Tibial artery (tissue), 4 donors: ENCODE measurements around the gene GLCCI1.

Source experiments
- DNase-seq, 2 donors: peaks; one replicate each; pipeline ENCODE4 v3.0.0-alpha.2; 2019
- H3K27ac ChIP-seq, 2 donors: fragments of 200-600 bp; sonication (generic) in 1 of 2; 1 replicate in 1 of 2; 2 replicates in 1 of 2; pipeline ENCODE4 v1.5.1; 2018 to 2019; ENCODE audit warnings: mild to moderate bottlenecking in 1 of 2
- H3K27me3 ChIP-seq, 2 donors: fragments of 200-600 bp; sonication (generic) in 1 of 2; one replicate each; pipeline versions ENCODE4 v1.5.1 to v1.6.0; 2016 to 2019
- H3K36me3 ChIP-seq, 3 donors: fragments of 200-600 bp; sonication (generic) in 2 of 3; one replicate each; pipeline ENCODE4 v1.5.1; 2016 to 2019; ENCODE audit warnings: mild to moderate bottlenecking in 2 of 3
- H3K4me1 ChIP-seq, 4 donors: fragments of 200-600 bp; sonication (generic) in 2 of 4; 1 replicate in 3 of 4; 2 replicates in 1 of 4; pipeline ENCODE4 v1.5.1; 2016 to 2019
- H3K4me3 ChIP-seq, 2 donors: fragments of 200-600 bp; sonication (generic) in 1 of 2; 1 replicate in 1 of 2; 2 replicates in 1 of 2; pipeline ENCODE4 v1.5.1; 2018 to 2019; ENCODE audit warnings: mild to moderate bottlenecking in 2 of 2
- H3K9me3 ChIP-seq, 3 donors: fragments of 200-600 bp; sonication (generic) in 1 of 3; one replicate each; pipeline ENCODE4 v1.5.1; 2016 to 2019
- CTCF ChIP-seq, 2 experiments: fragments of 200-600 bp in 1 of 2; fragments of 450-650 bp in 1 of 2; IDR thresholded peaks; one replicate each; pipeline ENCODE4 v1.5.1; 2017 to 2019; ENCODE audit warnings: antibody characterized with exemption in 2 of 2, mild to moderate bottlenecking in 1 of 2, moderate library complexity in 1 of 2
- intact Hi-C: fragments of 100-400 bp; cut with DNase I; formaldehyde crosslinking; loops from one replicate; pipeline ENCODE4 v1.15.0; 2023; ENCODE audit warnings: low total_unique reads

Gene GLCCI1

DNA sequence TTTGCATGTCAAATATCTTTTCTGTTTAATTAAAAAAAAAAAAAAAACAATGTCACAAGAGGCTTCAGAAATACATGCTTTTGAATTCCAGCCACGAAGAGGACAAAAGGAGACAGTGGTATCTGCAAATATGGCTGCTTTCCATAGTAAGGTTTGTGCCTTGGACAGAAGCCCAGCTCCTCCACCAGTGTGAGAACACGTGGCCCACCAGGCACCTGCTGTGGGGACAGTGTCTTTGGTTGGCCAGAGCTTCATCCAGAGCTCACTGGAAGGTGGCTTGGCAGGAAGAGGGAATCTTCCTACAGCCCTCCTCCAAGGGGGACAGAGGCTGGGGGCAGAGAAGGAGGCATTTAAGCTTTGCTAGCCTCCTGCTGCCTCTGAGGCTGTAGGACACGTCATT, 144.6 kb downstream of the GLCCI1 start:
- TF ChIP-seq CTCF (IDR thresholded peaks at IDR 0.05), result no peak
- Histone ChIP-seq H3K9me3 (no peaks in the 10 kb centered on the region), H3K27ac (no peak overlapping the region), H3K4me1 (no peaks in the 10 kb centered on the region), H3K4me3 (no peak overlapping the region), H3K27me3 (no peaks in the 10 kb centered on the region), H3K36me3 (no peaks in the 10 kb centered on the region)
- no peak for DNase-seq
- intact Hi-C loops, result no loop called here

GRCh38 chr7:8114175-8114574, 145.6 kb downstream of the GLCCI1 start:
- H3K27ac ChIP-seq, result no peak overlapping the region
- no peaks in the 10 kb centered on the region for H3K4me1 ChIP-seq
- H3K4me3 ChIP-seq, result no peak overlapping the region
- no peak for DNase-seq
- intact Hi-C loops, result no loop called here
- H3K9me3 ChIP-seq, result no peaks in the 10 kb centered on the region
- TF ChIP-seq CTCF (IDR thresholded peaks at IDR 0.05), result no peak
- H3K27me3 ChIP-seq, result no peaks in the 10 kb centered on the region
- H3K36me3 ChIP-seq, result no peaks in the 10 kb centered on the region

DNA sequence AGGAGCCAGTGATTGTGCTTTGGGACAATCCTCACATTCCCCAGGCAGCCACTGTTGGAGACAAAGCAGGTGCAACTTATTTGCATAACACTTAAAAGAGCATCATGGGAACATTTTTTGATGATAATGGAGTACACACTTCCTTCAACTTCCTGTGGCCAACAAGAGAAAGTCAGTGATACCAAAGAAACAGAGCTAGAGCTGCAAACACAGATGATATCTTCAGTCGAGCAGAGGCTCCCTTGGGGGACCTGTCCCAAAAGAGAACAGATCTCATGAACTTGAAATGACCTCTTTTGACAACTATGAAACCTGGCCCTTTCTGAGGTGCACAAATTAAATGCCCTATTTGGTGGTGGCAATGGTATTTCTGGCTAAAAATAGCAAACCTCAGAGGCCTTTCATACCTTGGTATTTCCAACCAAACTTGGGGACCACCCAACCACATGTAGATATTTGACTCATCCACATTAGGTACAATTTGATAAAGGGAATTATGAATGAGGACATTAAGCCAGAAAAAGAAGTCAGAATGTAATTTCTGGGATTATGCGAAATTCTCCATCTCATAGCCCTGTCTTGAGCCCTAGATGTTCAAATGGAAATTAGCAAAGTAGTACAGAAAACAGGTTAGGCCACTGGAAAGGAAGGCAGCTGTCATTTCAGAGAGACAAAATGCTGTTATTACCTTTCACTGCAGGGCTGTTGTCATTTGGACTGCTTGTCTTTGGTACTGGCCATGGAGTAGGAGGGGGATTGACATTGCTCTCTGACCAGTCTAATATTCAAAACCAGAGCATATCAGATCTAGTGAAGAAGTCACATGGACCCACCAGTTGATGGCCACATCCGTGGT, 147.2 kb downstream of the GLCCI1 start:
- Histone ChIP-seq H3K4me1 (no peaks in the 10 kb centered on the region), H3K27ac (no peak overlapping the region), H3K4me3 (no peak overlapping the region), H3K36me3 (no peaks in the 10 kb centered on the region), H3K27me3 (no peaks in the 10 kb centered on the region), H3K9me3 (no peaks in the 10 kb centered on the region)
- TF ChIP-seq CTCF (IDR thresholded peaks at IDR 0.05), result no peak
- intact Hi-C loops, result no loop called here
- no peak for DNase-seq

- intact Hi-C loops, result no loop called here
- no peak overlapping the region for H3K4me3 ChIP-seq
- TF ChIP-seq CTCF (IDR thresholded peaks at IDR 0.05), result no peak
These were observed 148.6 kb downstream of the GLCCI1 start for GRCh38 chr7:8117195-8117594.

GRCh38 chr7:8119262-8119661, 150.7 kb downstream of the GLCCI1 start:
- no peak overlapping the region for H3K27ac ChIP-seq
- H3K27me3 ChIP-seq, result no peaks in the 10 kb centered on the region
- H3K9me3 ChIP-seq, result no peaks in the 10 kb centered on the region
- no peak for DNase-seq
- no peaks in the 10 kb centered on the region for H3K4me1 ChIP-seq
- no peak for TF ChIP-seq CTCF (IDR thresholded peaks at IDR 0.05)
- no peak overlapping the region for H3K4me3 ChIP-seq
- intact Hi-C loops, result no loop called here
- H3K36me3 ChIP-seq, result no peaks in the 10 kb centered on the region

More at GRCh38 chr7:8117195-8117594, 148.6 kb downstream of the GLCCI1 start:
- H3K9me3 ChIP-seq, result no peaks in the 10 kb centered on the region
- no peaks in the 10 kb centered on the region for H3K27me3 ChIP-seq
- H3K36me3 ChIP-seq, result no peaks in the 10 kb centered on the region
- no peak for DNase-seq
- H3K27ac ChIP-seq, result no peak overlapping the region
- H3K4me1 ChIP-seq, result no peaks in the 10 kb centered on the region
